Coronary artery (tissue), 2 donors: ENCODE results near the gene OR7D2.

ENCODE experiments used
- DNase-seq: peaks from one replicate; pipeline ENCODE4 v3.0.0-alpha.2; 2017; ENCODE audit warnings: low spot score
- H3K27ac ChIP-seq, 2 donors: fragments of 200-600 bp; sonication (generic); one replicate each; pipeline ENCODE4 v1.5.1; 2016 to 2019
- H3K4me3 ChIP-seq: fragments of 200-600 bp; sonication (generic); 2 replicates; pipeline ENCODE4 v1.5.1; 2016; ENCODE audit warnings: mild to moderate bottlenecking, moderate library complexity
- TF ChIP-seq, protein P1 (sequence below): fragments of 200-600 bp; sonication (generic); IDR thresholded peaks from one replicate; pipeline ENCODE4 v1.5.1; 2019; ENCODE audit warnings: antibody characterized with exemption

Gene OR7D2

DNA sequence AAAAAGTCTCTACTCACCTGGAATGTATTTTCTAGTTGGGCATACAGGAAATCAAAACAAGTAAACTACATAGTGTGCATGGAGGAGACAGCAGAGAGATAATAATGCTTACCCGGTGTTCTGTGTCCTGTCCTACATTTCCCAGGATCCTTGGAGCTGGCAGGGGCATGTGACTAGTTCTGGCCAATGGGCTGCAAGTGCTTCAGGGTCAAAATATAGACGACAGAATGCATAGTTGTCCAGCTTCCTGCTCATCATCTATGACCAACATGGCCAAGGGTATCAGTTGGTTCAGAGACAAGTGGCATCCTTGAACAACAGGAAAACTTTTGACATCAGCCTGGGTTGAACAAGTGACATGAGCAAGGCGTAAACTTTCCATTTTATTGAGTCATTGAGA lies 30.1 kb upstream of the OR7D2 start:
- TF ChIP-seq, protein P1, sequence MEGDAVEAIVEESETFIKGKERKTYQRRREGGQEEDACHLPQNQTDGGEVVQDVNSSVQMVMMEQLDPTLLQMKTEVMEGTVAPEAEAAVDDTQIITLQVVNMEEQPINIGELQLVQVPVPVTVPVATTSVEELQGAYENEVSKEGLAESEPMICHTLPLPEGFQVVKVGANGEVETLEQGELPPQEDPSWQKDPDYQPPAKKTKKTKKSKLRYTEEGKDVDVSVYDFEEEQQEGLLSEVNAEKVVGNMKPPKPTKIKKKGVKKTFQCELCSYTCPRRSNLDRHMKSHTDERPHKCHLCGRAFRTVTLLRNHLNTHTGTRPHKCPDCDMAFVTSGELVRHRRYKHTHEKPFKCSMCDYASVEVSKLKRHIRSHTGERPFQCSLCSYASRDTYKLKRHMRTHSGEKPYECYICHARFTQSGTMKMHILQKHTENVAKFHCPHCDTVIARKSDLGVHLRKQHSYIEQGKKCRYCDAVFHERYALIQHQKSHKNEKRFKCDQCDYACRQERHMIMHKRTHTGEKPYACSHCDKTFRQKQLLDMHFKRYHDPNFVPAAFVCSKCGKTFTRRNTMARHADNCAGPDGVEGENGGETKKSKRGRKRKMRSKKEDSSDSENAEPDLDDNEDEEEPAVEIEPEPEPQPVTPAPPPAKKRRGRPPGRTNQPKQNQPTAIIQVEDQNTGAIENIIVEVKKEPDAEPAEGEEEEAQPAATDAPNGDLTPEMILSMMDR = no peak
- Histone ChIP-seq H3K27ac (no peak overlapping the region), H3K4me3 (no peak overlapping the region)
- DNase-seq = no peak

DNA sequence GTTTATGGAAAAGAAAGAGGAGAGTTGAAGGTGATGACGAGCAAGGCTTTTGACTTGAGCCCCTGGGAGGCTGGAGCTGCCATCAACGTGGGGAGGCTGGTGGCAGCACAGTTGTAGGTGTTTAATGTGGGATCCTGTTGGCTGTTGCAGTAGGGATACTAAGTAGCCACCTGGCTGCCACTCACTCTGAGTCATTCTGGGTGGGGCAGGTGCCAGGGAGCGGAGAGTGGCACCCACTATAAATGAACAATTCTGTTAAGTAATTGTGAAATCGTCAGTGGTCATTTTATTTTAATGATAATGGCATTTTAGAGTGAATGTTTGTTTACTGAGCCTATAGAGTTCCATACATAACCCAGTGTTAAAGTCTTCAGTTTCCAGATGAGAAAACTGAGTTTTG lies 28.8 kb upstream of the OR7D2 start:
- H3K4me3 ChIP-seq = no peak overlapping the region
- no peak for DNase-seq
- TF ChIP-seq, protein P1 = no peak
- no peak overlapping the region for H3K27ac ChIP-seq

DNA sequence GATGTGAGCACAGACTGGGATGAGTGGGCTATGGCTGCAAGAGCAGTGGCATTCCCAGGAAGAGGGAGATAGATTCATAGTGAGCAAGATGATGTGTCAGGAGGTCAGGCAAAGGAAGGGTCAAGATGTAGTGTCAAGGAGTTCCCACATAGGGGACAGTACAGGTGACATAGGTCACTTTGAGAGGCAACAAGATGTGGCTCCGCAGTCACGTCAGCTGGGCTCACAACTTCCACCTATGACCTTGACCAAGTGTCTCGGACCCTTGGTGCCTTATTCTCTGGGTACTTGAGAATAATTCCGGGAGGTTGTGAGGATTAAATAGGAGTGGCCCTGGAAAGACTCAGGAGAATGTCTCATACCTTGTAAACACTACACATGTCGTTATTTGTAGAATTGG lies 28.1 kb upstream of the OR7D2 start:
- Histone ChIP-seq H3K4me3 (no peak overlapping the region), H3K27ac (no peak overlapping the region)
- TF ChIP-seq, protein P1 = no peak
- DNase-seq = no peak

DNA sequence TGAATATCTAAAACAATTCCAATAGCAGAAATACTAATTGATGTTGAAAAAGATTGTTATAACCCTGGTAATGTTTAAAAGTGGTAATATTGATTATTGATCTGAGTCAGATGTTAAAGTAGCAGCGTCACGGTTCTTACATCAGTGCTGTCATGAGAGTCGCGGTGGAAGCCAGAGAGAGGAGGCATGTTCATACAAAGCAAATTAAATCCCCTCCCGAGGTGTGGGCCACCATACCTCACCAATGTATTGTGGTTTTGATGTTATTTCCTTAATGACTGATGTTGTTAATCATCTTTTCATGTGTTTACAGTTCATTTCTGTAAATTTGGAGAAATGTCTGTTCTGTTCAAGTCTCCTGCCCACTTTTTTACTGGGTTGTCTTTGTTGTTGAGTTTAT lies 27.4 kb upstream of the OR7D2 start:
- no peak overlapping the region for H3K4me3 ChIP-seq
- no peak for DNase-seq
- TF ChIP-seq, protein P1 = no peak
- H3K27ac ChIP-seq = no peak overlapping the region

DNA sequence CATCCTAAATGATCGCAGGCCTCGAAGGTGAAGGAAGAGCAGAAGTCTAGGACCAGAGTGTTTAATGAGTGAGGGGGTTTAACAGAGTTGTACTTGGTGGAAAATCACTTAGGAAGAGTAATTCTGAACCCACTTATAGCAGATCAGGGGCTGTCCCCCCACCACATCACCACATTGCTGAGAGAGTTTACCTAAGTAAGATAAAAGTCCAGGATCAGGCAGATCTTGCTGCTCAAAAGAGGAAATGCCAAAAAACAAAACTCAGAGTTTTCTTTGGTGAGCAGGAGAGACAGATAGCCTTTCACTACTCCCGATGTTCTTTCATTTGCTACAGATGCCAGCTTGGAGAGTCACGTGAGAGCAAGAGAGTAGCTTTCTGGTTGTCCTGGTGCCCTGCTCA lies 23.2 kb upstream of the OR7D2 start:
- TF ChIP-seq, protein P1 = no peak
- no peak overlapping the region for H3K4me3 ChIP-seq
- no peak overlapping the region for H3K27ac ChIP-seq
- no peak for DNase-seq

DNA sequence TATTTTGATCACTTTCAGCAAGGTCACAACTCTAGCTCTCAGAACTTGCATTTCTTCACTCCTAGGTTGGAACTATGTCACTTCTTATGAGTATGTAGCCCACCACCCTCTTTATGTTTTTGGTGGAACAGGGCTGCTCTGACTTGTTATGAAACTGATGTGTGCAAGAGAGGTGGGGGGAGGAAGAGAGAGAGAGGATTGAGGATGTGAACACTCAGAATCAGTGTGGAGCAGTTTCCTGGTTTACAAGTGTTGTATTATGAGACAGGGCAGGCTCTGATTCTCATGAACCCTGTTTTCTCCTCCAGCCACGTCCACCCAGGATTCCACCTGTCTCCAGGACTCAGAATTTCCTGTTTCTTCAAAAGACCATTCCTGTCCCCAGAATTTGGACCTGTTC lies 22.5 kb upstream of the OR7D2 start:
- TF ChIP-seq, protein P1 = no peak
- H3K4me3 ChIP-seq = no peak overlapping the region
- DNase-seq = no peak
- H3K27ac ChIP-seq = no peak overlapping the region

DNA sequence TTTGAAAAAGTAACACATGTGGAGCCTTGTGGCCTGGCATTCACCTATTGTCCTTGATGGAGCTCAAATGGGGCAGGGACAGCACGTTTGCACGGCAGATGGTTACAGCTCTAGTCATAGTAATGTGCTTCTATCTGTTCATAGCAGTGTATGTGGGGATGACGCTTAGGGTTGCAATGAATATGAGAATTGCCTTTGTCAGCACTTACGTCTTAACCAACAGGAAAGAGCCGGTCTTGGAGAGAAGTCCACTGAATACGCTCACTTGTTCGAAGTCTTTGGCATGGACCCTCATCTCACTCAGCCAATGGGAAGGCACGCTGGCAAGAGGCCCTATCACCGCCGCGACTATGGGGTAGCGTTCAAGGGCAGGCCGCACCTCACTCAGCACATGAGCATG lies 18.9 kb upstream of the OR7D2 start:
- TF ChIP-seq, protein P1 = no peak
- DNase-seq = no peak
- H3K27ac ChIP-seq = no peak overlapping the region
- H3K4me3 ChIP-seq = no peak overlapping the region
